WTC11 (cell line): Measurements from ENCODE around the gene CMTM1. TPM values are rescaled to one million over a fixed set of nuclear protein-coding genes. Genes with fewer than 3 reads are reported as not detected.

Source experiments
- ATAC-seq: fragments of 200-7000 bp; cut with Tn5 transposase; 2 replicates; pipeline ENCODE4 v1.10.0; 2021; ENCODE audit warnings: mild to moderate bottlenecking, moderate library complexity
- CTCF ChIA-PET: fragments of 300-600 bp; sonication (Branson Sonifier 250); formaldehyde crosslinking; loops from one replicate; lab custom pipeline; 2021; ENCODE audit warnings: antibody characterized with exemption; lab: Charles Lee
- POLR2A ChIA-PET: fragments of 350-600 bp; sonication (Branson Sonifier 250); formaldehyde crosslinking; loops from one replicate; lab custom pipeline; 2021; ENCODE audit warnings: antibody characterized with exemption; lab: Charles Lee
- DNase-seq: peaks from one replicate; pipeline ENCODE4 v3.0.0; 2021; ENCODE audit warnings: low spot score
- H3K27ac Mint-ChIP-seq: 2 replicates; pipeline ENCODE4 v1.8.0; 2021; ENCODE audit warnings: mixed read lengths
- H3K27me3 Mint-ChIP-seq: 2 replicates; pipeline ENCODE4 v1.8.0; 2021; ENCODE audit warnings: low read depth, mild to moderate bottlenecking, moderate library complexity, mixed read lengths
- H3K36me3 Mint-ChIP-seq: 2 replicates; pipeline ENCODE4 v1.8.0; 2021; ENCODE audit warnings: mixed read lengths
- H3K4me1 Mint-ChIP-seq: 2 replicates; pipeline ENCODE4 v1.8.0; 2022; ENCODE audit warnings: mixed read lengths
- H3K4me3 Mint-ChIP-seq: 2 replicates; pipeline ENCODE4 v1.8.0; 2021; ENCODE audit warnings: mild to moderate bottlenecking, moderate library complexity, mixed read lengths
- H3K9me3 Mint-ChIP-seq: 2 replicates; pipeline ENCODE4 v1.8.0; 2021; ENCODE audit warnings: mixed read lengths
- ATF1 ChIP-seq: sonication (generic); formaldehyde crosslinking; IDR thresholded peaks from 2 replicates; pipeline ENCODE4 v1.8.1; 2023; ENCODE audit warnings: mild to moderate bottlenecking, moderate library complexity, missing genetic modification reagents
- ELF4 ChIP-seq: sonication (generic); formaldehyde crosslinking; IDR thresholded peaks from 2 replicates; pipeline ENCODE4 v1.8.1; 2022; ENCODE audit warnings: low read depth, mild to moderate bottlenecking, moderate library complexity, missing genetic modification reagents
- ESRRA ChIP-seq: sonication (generic); formaldehyde crosslinking; IDR thresholded peaks from 2 replicates; pipeline ENCODE4 v1.8.1; 2022; ENCODE audit warnings: mild to moderate bottlenecking, missing genetic modification reagents, borderline replicate concordance
- FOXK1 ChIP-seq: sonication (generic); formaldehyde crosslinking; IDR thresholded peaks from 2 replicates; pipeline ENCODE4 v1.8.0; 2022; ENCODE audit warnings: mild to moderate bottlenecking, moderate library complexity, missing genetic modification reagents
- GRHL2 ChIP-seq: fragments of 250-450 bp; sonication (Bioruptor Pico); IDR thresholded peaks from 2 replicates; pipeline ENCODE4 v1.8.0; 2022; ENCODE audit warnings: mild to moderate bottlenecking, moderate library complexity; ENCODE audit not compliant: insufficient replicate concordance, severe bottlenecking
- GTF2I ChIP-seq: fragments of 250-450 bp; sonication (Bioruptor Pico); conservative IDR thresholded peaks from 2 replicates; pipeline ENCODE4 v1.4.0; 2021; ENCODE audit warnings: mild to moderate bottlenecking
- HMGA2 ChIP-seq: fragments of 250-450 bp; sonication (Bioruptor Pico); IDR thresholded peaks from 2 replicates; pipeline ENCODE4 v1.4.0; 2021; ENCODE audit warnings: mild to moderate bottlenecking, moderate library complexity
- IRF2 ChIP-seq: sonication (generic); formaldehyde crosslinking; IDR thresholded peaks from 2 replicates; pipeline ENCODE4 v1.8.0; 2022; ENCODE audit warnings: low read depth, missing genetic modification reagents, borderline replicate concordance
- MAX ChIP-seq: sonication (generic); formaldehyde crosslinking; IDR thresholded peaks from 2 replicates; pipeline ENCODE4 v1.8.0; 2022; ENCODE audit warnings: mild to moderate bottlenecking, missing genetic modification reagents
- MLX ChIP-seq: sonication (generic); formaldehyde crosslinking; IDR thresholded peaks from 2 replicates; pipeline ENCODE4 v1.8.1; 2023; ENCODE audit warnings: mild to moderate bottlenecking, missing genetic modification reagents, moderate library complexity
- NFATC4 ChIP-seq: fragments of 250-450 bp; sonication (Bioruptor Pico); IDR thresholded peaks from 2 replicates; pipeline ENCODE4 v1.9.0; 2021; ENCODE audit warnings: mild to moderate bottlenecking
- NFE2L1 ChIP-seq: sonication (generic); formaldehyde crosslinking; IDR thresholded peaks from 2 replicates; pipeline ENCODE4 v1.8.1; 2023; ENCODE audit warnings: missing genetic modification reagents
- NR1H2 ChIP-seq: sonication (generic); formaldehyde crosslinking; IDR thresholded peaks from 2 replicates; pipeline ENCODE4 v1.9.0; 2021; ENCODE audit warnings: mild to moderate bottlenecking, moderate library complexity, missing genetic modification reagents
- NR3C1 ChIP-seq: sonication (generic); formaldehyde crosslinking; conservative IDR thresholded peaks from 2 replicates; pipeline ENCODE4 v1.8.1; 2023; ENCODE audit warnings: low read depth, mild to moderate bottlenecking, missing genetic modification reagents
- PRRX2 ChIP-seq: fragments of 250-450 bp; sonication (Bioruptor Pico); IDR thresholded peaks from 2 replicates; pipeline ENCODE4 v1.8.0; 2021; ENCODE audit warnings: mild to moderate bottlenecking
- RORB ChIP-seq: fragments of 250-450 bp; sonication (Bioruptor Pico); IDR thresholded peaks from 2 replicates; pipeline ENCODE4 v1.9.0; 2021; ENCODE audit warnings: mild to moderate bottlenecking
- SMAD3 ChIP-seq: sonication (generic); formaldehyde crosslinking; IDR thresholded peaks from 2 replicates; pipeline ENCODE4 v1.8.0; 2022; ENCODE audit warnings: missing genetic modification reagents, mild to moderate bottlenecking, borderline replicate concordance
- TCF7 ChIP-seq: sonication (generic); formaldehyde crosslinking; IDR thresholded peaks from 2 replicates; pipeline ENCODE4 v1.8.0; 2022; ENCODE audit warnings: mild to moderate bottlenecking, low read depth, missing genetic modification reagents, moderate library complexity
- ZNF263 ChIP-seq: sonication (generic); formaldehyde crosslinking; IDR thresholded peaks from 2 replicates; pipeline ENCODE4 v1.8.1; 2022; ENCODE audit warnings: low read depth, mild to moderate bottlenecking, moderate library complexity, missing genetic modification reagents
- ZNF281 ChIP-seq: sonication (generic); formaldehyde crosslinking; IDR thresholded peaks from 2 replicates; pipeline ENCODE4 v1.8.0; 2023; ENCODE audit warnings: mild to moderate bottlenecking, missing genetic modification reagents
- ZNF671 ChIP-seq: fragments of 250-450 bp; sonication (Bioruptor Pico); IDR thresholded peaks from 2 replicates; pipeline ENCODE4 v1.8.0; 2021; ENCODE audit warnings: mild to moderate bottlenecking
- total RNA-seq: library from RNA; stranded (reverse); gene quantifications from 3 replicates; pipeline ENCODE4 v1.2.3, GENCODE V29; 2021
- TF ChIP-seq, protein P1 (sequence below): fragments of 250-450 bp; sonication (Bioruptor Pico); IDR thresholded peaks from 2 replicates; pipeline ENCODE4 v2.1.2; 2022; ENCODE audit warnings: mild to moderate bottlenecking, moderate library complexity
- TF ChIP-seq, protein P2 (sequence below): sonication (generic); formaldehyde crosslinking; IDR thresholded peaks from 2 replicates; pipeline ENCODE4 v1.8.1; 2022; ENCODE audit warnings: mild to moderate bottlenecking, moderate library complexity, missing genetic modification reagents
- TF ChIP-seq, protein P3 (sequence below): sonication (generic); formaldehyde crosslinking; IDR thresholded peaks from 2 replicates; pipeline ENCODE4 v1.8.1; 2023; ENCODE audit warnings: mild to moderate bottlenecking, moderate library complexity, missing genetic modification reagents
- TF ChIP-seq, protein P4 (sequence below): sonication (generic); formaldehyde crosslinking; IDR thresholded peaks from 2 replicates; pipeline ENCODE4 v1.8.1; 2023; ENCODE audit warnings: mild to moderate bottlenecking, missing genetic modification reagents

CMTM1 gene
- total RNA-seq, 1 experiment from 2014 or later, result 1.6 TPM

- TF ChIP-seq ZNF671 (CRISPR knock-in tag) (no peak), ESRRA (CRISPR knock-in tag) (0 out of 2 replicates have a peak, but pooled peaks have one; percentile 33), FOXK1 (CRISPR knock-in tag) (no peak), TCF7 (CRISPR knock-in tag) (no peak), PRRX2 (CRISPR knock-in tag) (no peak), MAX (CRISPR knock-in tag) (no peak), IRF2 (CRISPR knock-in tag) (no peak), MLX (CRISPR knock-in tag) (no peak), NFE2L1 (CRISPR knock-in tag) (no peak), GRHL2 (CRISPR knock-in tag) (no peak), ELF4 (CRISPR knock-in tag) (0 out of 2 replicates have a peak, but pooled peaks have one; percentile 25)
- TF ChIP-seq, protein P1, sequence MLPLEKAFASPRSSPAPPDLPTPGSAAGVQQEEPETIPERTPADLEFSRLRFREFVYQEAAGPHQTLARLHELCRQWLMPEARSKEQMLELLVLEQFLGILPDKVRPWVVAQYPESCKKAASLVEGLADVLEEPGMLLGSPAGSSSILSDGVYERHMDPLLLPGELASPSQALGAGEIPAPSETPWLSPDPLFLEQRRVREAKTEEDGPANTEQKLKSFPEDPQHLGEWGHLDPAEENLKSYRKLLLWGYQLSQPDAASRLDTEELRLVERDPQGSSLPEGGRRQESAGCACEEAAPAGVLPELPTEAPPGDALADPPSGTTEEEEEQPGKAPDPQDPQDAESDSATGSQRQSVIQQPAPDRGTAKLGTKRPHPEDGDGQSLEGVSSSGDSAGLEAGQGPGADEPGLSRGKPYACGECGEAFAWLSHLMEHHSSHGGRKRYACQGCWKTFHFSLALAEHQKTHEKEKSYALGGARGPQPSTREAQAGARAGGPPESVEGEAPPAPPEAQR (CRISPR knock-in tag), result no peak
- TF ChIP-seq, protein P2, sequence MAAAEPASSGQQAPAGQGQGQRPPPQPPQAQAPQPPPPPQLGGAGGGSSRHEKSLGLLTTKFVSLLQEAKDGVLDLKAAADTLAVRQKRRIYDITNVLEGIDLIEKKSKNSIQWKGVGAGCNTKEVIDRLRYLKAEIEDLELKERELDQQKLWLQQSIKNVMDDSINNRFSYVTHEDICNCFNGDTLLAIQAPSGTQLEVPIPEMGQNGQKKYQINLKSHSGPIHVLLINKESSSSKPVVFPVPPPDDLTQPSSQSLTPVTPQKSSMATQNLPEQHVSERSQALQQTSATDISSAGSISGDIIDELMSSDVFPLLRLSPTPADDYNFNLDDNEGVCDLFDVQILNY (CRISPR knock-in tag), result no peak
- TF ChIP-seq, protein P3, sequence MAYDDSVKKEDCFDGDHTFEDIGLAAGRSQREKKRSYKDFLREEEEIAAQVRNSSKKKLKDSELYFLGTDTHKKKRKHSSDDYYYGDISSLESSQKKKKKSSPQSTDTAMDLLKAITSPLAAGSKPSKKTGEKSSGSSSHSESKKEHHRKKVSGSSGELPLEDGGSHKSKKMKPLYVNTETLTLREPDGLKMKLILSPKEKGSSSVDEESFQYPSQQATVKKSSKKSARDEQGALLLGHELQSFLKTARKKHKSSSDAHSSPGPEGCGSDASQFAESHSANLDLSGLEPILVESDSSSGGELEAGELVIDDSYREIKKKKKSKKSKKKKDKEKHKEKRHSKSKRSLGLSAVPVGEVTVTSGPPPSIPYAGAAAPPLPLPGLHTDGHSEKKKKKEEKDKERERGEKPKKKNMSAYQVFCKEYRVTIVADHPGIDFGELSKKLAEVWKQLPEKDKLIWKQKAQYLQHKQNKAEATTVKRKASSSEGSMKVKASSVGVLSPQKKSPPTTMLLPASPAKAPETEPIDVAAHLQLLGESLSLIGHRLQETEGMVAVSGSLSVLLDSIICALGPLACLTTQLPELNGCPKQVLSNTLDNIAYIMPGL (CRISPR knock-in tag), result peak; percentile 87
Observed at GRCh38 chr16:66604376-66605176, 38.3 kb downstream of the CMTM1 start, which contains the start of gene CMTM3 (continued).

DNA sequence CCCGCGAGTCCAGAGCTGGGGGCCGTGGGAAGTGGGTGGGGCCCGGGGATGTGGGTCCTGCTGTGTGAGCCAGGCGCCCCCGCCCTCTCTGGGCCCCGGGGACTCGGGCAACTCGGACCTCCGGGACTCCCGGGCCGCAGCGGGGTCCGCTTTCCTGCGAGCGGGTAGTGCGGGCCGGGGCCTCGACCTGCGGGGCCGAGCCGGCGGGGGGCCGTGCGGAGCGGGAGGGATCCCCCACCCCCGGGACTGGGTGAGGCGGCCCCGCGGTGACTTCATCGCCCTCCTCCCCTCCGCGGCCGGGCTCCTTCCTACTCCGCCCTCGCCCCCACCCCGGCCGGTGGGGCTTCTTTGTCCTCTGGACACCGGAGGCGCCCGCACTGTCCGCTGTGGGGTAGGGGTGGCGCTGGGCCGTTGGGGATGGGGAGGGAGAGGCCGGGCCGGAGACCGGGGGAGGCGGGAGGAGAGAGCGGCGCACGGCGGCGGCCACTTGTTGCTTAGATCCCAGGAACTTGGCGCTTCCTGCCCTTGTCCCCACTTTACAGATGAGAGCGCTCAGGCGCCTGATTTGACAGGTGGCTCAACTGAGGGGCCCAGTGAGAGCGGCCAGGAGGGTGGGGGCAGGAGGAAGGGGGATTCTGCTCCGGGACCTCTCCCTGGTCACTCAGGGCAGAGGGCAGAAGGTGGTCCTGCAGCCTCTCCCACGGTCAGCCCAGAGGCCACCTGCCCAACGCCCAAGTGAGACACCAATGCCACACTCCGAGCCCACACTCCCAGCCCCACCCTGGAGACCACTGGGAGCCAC is 39.1 kb downstream of the CMTM1 start:
- H3K4me1 Mint-ChIP-seq, result peaks cover 31% of the 10 kb centered on the region
- peak overlapping the region; percentile 56 for H3K4me3 Mint-ChIP-seq
- POLR2A ChIA-PET, result no interaction called here
- H3K36me3 Mint-ChIP-seq, result peaks cover 8% of the 10 kb centered on the region; the same call in 1 of the 2 replicates
- CTCF ChIA-PET, result no interaction called here
- H3K27me3 Mint-ChIP-seq, result peaks cover 6% of the 10 kb centered on the region; the same call in 1 of the 2 replicates
- no peak overlapping the region for H3K27ac Mint-ChIP-seq
- DNase-seq (peak; percentile 60), ATAC-seq (no peak; the same call in 1 of the 2 replicates)
- no peaks in the 10 kb centered on the region for H3K9me3 Mint-ChIP-seq
- TF ChIP-seq NFATC4 (CRISPR knock-in tag), result no peak
- TF ChIP-seq HMGA2 (CRISPR knock-in tag), result no peak
- TF ChIP-seq RORB (CRISPR knock-in tag), result no peak
- no peak for TF ChIP-seq ZNF263
- TF ChIP-seq NR1H2 (CRISPR knock-in tag), result no peak
- TF ChIP-seq NR3C1, result 0 out of 2 replicates have a peak, but pooled peaks have one; percentile 32
- no peak for TF ChIP-seq SMAD3 (CRISPR knock-in tag)
- peak; percentile 66 for TF ChIP-seq GTF2I (CRISPR knock-in tag)
- TF ChIP-seq, protein P4, sequence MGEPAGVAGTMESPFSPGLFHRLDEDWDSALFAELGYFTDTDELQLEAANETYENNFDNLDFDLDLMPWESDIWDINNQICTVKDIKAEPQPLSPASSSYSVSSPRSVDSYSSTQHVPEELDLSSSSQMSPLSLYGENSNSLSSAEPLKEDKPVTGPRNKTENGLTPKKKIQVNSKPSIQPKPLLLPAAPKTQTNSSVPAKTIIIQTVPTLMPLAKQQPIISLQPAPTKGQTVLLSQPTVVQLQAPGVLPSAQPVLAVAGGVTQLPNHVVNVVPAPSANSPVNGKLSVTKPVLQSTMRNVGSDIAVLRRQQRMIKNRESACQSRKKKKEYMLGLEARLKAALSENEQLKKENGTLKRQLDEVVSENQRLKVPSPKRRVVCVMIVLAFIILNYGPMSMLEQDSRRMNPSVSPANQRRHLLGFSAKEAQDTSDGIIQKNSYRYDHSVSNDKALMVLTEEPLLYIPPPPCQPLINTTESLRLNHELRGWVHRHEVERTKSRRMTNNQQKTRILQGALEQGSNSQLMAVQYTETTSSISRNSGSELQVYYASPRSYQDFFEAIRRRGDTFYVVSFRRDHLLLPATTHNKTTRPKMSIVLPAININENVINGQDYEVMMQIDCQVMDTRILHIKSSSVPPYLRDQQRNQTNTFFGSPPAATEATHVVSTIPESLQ (CRISPR knock-in tag), result no peak
- no peak for TF ChIP-seq GRHL2 (CRISPR knock-in tag)
- TF ChIP-seq ZNF281 (CRISPR knock-in tag), result no peak
- TF ChIP-seq ATF1 (CRISPR knock-in tag), result no peak; the same call in 1 of the 2 replicates
